ENCODE results near the gene VPS37B. TPM values are rescaled to one million over a fixed set of nuclear protein-coding genes. Genes with fewer than 3 reads are reported as not detected.

Gene VPS37B
- total and polyA plus RNA-seq, 2 donors (not counting 1 experiment from before 2014, with no cell fraction given), result 66.7 to 88.1 TPM

GRCh38 chr12:122852336-122853275 is 43.3 kb downstream of the VPS37B start:
- Histone ChIP-seq H3K36me3 (replicated peaks in 1 of 2; ENCODE audit: control extremely low read depth in 1 of 2, control insufficient read depth in 1 of 2, extremely low read depth in 1 of 2, insufficient read depth in 2 of 2, low read length in 1 of 2) (peaks cover 3 to 86% of the 10 kb centered on the region in 2 experiments), H3K4me3 (ENCODE audit: control extremely low read depth in 1 of 5, extremely low read depth in 1 of 5, insufficient read depth in 1 of 5, low read depth in 2 of 5, low read length in 4 of 5) (no peak overlapping the region), H3K79me2 (ENCODE audit: control insufficient read depth, insufficient read depth, low read length) (peaks cover 29% of the 10 kb centered on the region), H3K4me1 (ENCODE audit: control insufficient read depth in 2 of 2, insufficient read depth in 2 of 2, low read length in 2 of 2) (no peaks in the 10 kb centered on the region), H4K20me1 (ENCODE audit: control insufficient read depth, insufficient read depth, low read length, poor library complexity, severe bottlenecking) (peaks cover 67% of the 10 kb centered on the region), H3K9ac (ENCODE audit: low read length) (no peak overlapping the region), H3K4me2 (replicated peaks; ENCODE audit: low read depth, low read length, poor library complexity, severe bottlenecking) (no peak overlapping the region), H3K27me3 (replicated peaks in 1 of 4; ENCODE audit: control extremely low read depth in 1 of 4, control insufficient read depth in 3 of 4, insufficient read depth in 4 of 4, low read length in 3 of 4) (no peaks in the 10 kb centered on the region), H3K9me3 (ENCODE audit: control extremely low read depth in 1 of 3, control insufficient read depth in 2 of 3, insufficient read depth in 1 of 3, low read length in 2 of 3) (no peaks in the 10 kb centered on the region), H3K27ac (ENCODE audit: low read length in 2 of 2) (no peak overlapping the region), H2AFZ (ENCODE audit: insufficient read depth, low read depth, low read length, poor library complexity, severe bottlenecking) (no peak overlapping the region)
- ATAC-seq (ENCODE audit: low read depth), result no peak
- no peaks in the 10 kb centered on the region for H3K4me1 Mint-ChIP-seq
- ChIA-PET CTCF (interaction anchor here (1.5 to 2.2 kb wide), 2 partner anchors 59 to 60 kb away, joined by 3 to 13 read pairs; no protein-coding TSS in a partner anchor), POLR2A (no interaction called here)
- H3K4me3 Mint-ChIP-seq, result no peak overlapping the region
- TF ChIP-seq CTCF (IDR thresholded peaks at IDR 0.05) (no peak), EZH2 (IDR thresholded peaks at IDR 0.05; ENCODE audit: borderline replicate concordance, insufficient read depth, low read depth, low read length, poor library complexity, severe bottlenecking) (no peak)
- DNase-seq, result no peak
- intact Hi-C loops (cut with micrococcal nuclease), result no loop called here
- no peaks in the 10 kb centered on the region for H3K9me3 Mint-ChIP-seq (ENCODE audit: insufficient read depth)
- H3K27me3 Mint-ChIP-seq, result no peaks in the 10 kb centered on the region
- H3K27ac Mint-ChIP-seq, result no peak overlapping the region
- 94% methylated on average over 12 of the region's 18 CpGs for WGBS (ENCODE audit: insufficient coverage)

- Histone ChIP-seq H3K4me2 (replicated peaks; ENCODE audit: low read depth, low read length, poor library complexity, severe bottlenecking) (no peak overlapping the region), H3K27me3 (replicated peaks in 1 of 4; ENCODE audit: control extremely low read depth in 1 of 4, control insufficient read depth in 3 of 4, insufficient read depth in 4 of 4, low read length in 3 of 4) (no peaks in the 10 kb centered on the region), H3K9ac (ENCODE audit: low read length) (no peak overlapping the region), H3K4me1 (ENCODE audit: control insufficient read depth in 2 of 2, insufficient read depth in 2 of 2, low read length in 2 of 2) (no peaks in the 10 kb centered on the region), H3K36me3 (replicated peaks in 1 of 2; ENCODE audit: control extremely low read depth in 1 of 2, control insufficient read depth in 1 of 2, extremely low read depth in 1 of 2, insufficient read depth in 2 of 2, low read length in 1 of 2) (peaks cover 1 to 82% of the 10 kb centered on the region in 2 experiments), H4K20me1 (ENCODE audit: control insufficient read depth, insufficient read depth, low read length, poor library complexity, severe bottlenecking) (peaks cover 75% of the 10 kb centered on the region), H3K9me3 (ENCODE audit: control extremely low read depth in 1 of 3, control insufficient read depth in 2 of 3, insufficient read depth in 1 of 3, low read length in 2 of 3) (no peaks in the 10 kb centered on the region), H3K4me3 (ENCODE audit: control extremely low read depth in 1 of 5, extremely low read depth in 1 of 5, insufficient read depth in 1 of 5, low read depth in 2 of 5, low read length in 4 of 5) (no peak overlapping the region), H3K27ac (ENCODE audit: low read length in 2 of 2) (no peak overlapping the region), H3K79me2 (ENCODE audit: control insufficient read depth, insufficient read depth, low read length) (peaks cover 37% of the 10 kb centered on the region), H2AFZ (ENCODE audit: insufficient read depth, low read depth, low read length, poor library complexity, severe bottlenecking) (no peak overlapping the region)
- DNase-seq, result no peak
- Mint-ChIP-seq H3K4me1 (peaks cover 2% of the 10 kb centered on the region), H3K27me3 (no peaks in the 10 kb centered on the region), H3K4me3 (no peak overlapping the region), H3K9me3 (ENCODE audit: insufficient read depth) (no peaks in the 10 kb centered on the region), H3K27ac (no peak overlapping the region)
- TF ChIP-seq CTCF (IDR thresholded peaks at IDR 0.05) (no peak), EZH2 (IDR thresholded peaks at IDR 0.05; ENCODE audit: borderline replicate concordance, insufficient read depth, low read depth, low read length, poor library complexity, severe bottlenecking) (no peak)
- intact Hi-C loops (cut with micrococcal nuclease), result no loop called here
- ATAC-seq (ENCODE audit: low read depth), result no peak
- ChIA-PET POLR2A (no interaction called here), CTCF (interaction anchor here (1.5 kb wide), 1 partner anchor 59 kb away, joined by 3 read pairs; no protein-coding TSS in a partner anchor)
- WGBS (ENCODE audit: insufficient coverage), result 94% methylated on average over 5 of the region's 5 CpGs
These were observed 44.1 kb downstream of the VPS37B start for GRCh38 chr12:122851820-122852219.

All from B cell (primary cell).